ENCODE measurements around the gene FBXL16.
"Not testable (repeated sequence)": the region's sequence is repeated elsewhere in the genome, so short reads cannot be mapped to it uniquely, and the experiment has no call there.

Gene FBXL16, protein sequence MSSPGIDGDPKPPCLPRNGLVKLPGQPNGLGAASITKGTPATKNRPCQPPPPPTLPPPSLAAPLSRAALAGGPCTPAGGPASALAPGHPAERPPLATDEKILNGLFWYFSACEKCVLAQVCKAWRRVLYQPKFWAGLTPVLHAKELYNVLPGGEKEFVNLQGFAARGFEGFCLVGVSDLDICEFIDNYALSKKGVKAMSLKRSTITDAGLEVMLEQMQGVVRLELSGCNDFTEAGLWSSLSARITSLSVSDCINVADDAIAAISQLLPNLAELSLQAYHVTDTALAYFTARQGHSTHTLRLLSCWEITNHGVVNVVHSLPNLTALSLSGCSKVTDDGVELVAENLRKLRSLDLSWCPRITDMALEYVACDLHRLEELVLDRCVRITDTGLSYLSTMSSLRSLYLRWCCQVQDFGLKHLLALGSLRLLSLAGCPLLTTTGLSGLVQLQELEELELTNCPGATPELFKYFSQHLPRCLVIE

DNA sequence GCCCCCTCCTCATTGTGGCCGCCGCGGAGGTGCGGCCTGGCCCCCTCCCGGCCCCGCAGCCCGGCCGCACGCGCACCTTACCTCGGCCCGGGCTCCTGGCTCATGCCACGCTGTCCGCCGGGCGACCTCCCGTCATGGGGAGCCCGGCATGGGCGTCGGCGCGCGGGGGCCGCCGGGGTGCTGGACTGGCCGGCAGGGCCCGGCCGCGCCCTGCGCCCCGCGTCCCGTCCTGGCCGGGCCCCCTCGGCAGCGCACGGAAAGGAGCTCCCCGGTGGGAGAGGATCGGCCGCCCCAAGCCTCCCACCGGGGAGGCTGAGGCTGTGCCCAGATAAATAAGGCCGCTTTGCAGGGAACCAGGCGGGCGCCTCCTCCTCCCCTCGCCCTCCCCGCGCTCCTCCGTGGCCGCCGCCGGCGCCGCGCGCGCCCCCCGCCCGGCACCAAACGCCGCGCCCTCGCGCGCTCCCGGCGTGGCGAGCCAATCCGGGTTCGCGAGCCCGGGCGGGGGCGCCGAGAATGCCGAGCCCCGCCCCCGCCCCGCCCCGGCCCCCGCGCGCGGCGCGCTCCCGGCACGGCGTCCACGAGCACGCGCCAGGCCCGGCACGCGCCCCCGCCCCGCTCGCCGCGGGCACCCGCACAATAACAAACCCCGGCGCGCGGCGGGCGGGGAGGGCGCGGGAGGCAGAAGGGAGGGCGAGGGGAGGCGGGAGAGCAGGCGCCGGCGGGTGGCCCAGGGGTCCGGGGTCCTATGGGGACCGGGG is at the start of gene FBXL16:
TSS of gene FBXL16 (minus strand) at position 371 of the 758 bp plus-strand sequence. CDS start 8,396 bp downstream, outside the sequence.
- DNase-seq = no peak

DNA sequence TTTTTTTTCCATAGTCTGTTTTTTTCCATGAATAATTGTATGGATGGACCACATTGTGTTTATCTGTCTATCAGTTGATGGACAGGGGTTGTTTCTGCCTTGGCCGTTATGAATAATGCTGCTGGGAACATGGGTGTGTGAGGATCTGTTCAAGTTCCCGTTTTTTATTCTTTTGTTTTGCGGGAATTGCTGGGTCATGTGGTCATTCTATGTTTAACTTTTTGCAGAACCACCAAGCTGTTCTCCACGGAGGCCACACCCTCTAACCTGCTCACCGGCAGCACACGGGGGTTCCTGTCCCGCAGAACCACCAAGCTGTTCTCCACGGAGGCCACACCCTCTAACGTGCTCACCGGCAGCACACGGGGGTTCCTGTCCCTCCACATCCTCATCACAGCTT is 49.1 kb upstream of the FBXL16 start:
- no peak for DNase-seq

DNA sequence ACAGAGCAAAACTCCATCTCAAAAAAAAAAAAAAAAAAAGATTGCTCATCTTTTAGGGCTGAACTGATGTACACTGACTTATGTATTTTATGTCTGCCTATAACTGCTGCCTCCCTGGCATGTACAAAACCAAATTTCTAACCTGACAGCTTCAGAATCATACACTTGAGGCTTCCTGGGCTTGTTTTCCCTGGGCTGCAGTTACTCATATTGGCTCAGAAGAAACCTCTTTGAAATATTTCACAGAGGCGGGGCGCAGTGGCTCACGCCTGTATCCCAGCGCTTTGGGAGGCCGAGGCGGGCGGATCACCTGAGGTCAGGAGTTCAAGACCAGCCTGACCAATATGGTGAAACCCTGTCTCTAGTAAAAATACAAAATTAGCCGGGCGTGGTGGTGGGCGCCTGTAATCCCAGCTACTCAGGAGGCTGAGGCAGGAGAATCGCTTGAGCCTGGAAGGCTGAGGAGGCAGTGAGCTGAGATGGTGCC is 48.6 kb upstream of the FBXL16 start:
- not testable (repeated sequence) for DNase-seq

DNA sequence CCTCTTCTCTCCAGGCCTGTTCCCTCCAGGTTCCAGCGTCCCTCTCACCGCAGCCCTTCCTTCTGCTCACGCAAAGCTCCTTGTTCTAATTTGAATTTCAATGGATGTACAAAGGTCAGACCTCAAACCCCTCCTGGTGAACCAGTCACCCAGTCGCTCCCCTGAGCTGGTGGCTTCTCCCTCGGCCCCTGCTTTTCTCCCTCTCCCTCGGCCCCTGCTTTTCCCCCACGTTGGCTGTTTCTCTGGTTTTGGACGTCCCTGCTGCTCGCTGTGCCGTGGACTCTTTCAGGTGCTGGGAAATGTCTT is 46.4 kb upstream of the FBXL16 start:
- no peak for DNase-seq

DNA sequence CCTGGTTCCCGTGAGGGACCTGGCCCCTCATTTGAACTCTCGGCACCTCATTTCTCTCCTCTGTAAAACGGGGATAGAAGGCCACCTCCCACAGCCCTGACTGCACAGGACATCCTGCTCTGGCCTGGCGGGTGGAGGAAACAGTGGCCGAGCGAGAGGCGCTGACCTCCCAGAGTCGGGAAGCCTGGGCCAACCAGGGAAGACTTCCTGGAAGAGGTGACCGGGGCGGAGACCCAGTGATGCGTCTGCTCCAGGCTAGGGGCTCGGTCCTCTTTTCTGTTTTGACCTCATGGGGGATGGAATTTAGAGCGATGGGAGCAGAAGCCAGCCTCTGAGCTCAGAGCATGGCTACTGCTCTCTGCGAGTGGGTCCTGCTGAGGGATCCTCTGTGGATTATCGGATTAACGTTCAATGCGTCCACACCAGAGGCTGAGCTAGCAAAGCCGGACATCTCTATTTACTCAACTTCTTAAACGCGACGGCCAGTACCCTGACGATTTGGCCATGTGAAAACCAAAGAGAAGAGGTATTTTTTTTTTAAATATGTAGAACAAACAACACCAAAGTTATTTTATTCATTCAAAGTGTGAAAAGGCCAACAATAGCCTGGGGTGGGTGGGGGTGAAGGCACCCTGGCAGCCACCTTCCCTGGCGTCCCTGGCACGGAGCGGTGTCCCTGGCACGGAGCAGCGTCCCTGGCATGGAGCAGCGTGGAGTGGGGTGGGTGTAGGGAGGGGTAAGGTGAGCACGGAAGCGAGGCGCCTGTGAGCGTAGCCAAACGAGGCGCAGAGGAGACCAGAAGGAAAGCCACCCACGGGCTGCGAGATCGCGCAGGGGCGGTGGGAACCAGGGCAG is 45.8 kb upstream of the FBXL16 start:
- no peak for DNase-seq

DNA sequence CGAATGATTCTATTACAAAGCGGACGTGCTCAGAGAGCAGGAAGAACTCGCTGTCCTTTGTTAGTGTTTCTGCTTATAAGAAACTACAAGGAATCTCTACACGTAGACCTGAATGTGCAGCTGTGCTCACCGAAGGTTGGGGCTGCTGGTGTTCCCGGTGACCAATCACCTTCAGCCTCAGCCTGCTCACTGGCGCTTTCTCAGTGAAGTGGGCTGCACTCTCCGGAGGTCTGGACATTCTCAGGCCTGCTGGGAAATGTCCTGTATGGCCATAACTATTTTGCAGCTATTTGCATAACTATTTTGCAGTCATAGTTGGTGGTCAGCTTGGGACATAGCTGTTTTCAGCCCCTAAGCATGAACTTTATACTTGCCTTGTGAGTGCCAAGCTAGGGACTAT is 44.9 kb upstream of the FBXL16 start:
- no peak for DNase-seq

DNA sequence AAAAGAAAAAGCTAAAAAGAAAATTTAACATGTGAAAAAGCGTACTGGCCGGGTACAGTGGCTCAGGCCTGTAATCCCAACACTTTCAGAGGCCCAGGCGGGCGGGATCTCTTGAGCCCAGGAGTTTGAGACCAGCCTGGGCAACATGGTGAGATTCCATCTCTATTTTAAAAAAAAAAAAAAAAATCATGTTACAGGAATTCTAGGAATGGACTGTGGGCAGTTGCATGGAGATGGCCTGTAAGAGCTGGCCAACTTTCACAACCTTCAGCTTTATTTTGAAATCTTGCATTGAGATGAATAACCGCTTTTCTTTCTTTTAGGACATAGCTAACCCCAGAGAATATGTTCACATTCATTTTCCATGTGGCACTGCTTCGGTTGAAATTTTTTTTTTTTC is 43.4 kb upstream of the FBXL16 start:
- DNase-seq = no peak

DNA sequence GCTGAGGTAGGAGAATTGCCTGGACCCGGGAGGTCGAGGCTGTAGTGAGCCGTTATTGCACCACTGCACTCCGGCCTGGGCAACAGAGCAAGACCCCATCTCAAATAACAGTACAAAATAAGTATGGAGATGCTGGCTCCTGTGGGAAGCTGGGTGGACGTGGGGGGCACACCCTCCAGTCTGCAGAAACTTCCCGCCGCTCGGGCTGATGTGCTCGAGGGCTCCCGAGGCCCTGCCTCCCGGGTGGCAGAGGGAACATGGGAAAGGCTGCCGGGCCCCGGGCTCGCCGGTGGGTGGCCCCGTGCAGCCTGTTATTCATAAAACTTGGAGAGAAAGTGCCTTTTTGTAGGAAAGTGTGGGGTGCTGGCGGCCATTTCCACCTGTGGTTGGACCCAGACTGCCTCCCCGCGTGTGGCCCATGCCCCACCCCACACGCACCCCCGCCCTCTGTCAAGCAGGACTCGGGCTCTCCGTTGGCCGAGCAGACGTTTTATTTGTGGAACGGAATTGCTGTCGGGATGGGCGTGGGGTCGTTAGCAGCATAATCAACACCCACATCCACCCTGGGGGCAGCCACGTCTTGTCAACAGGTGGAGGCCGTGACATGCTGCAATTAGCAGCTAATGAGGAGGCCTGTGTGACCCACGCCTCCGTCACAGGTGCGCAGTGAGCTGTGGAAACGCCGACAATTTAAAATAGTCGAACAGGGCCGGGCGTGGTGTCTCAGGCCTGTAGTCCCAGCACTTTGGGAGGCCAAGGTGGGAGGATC is 42.6 kb upstream of the FBXL16 start:
- no peak for DNase-seq

DNA sequence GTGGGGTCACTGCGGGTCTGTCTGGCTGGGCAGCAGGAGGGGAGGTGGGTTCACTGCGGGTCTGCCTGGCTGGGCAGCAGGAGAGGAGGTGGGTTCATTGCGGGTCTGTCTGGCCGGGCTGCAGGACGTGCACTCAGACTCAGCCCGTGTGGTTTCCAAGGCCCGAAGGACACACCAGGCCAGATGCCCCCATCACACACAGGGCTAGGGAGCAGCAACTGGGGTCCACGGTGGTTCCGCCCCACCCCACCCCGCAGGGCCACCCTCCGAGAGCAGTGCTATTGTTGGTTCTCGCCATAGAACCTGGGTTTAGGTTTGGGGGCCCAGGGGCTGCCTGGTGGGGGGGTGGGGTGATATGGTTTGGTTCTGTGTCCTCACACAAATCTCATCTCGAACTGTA is 41.0 kb upstream of the FBXL16 start:
- no peak for DNase-seq

DNA sequence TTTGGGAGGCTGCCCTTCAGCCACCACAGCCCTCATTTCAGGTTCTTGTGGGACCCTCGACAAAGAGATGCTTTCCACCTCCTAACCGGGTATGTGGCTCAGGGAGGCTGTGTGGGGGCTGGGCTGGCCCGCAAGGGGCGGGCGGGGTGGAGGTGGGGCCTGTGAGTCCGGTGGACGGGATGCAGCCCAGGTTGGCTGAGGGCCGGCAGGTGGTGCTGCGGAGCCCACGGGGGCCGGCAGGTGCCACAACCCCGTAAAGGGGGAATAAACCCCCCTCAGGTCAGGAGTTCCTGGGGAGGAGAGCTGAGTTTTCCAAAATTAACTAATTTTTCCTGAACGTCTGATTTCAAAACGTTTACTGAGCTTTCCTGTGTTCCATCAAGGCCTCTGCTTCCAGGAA is 40.1 kb upstream of the FBXL16 start:
- DNase-seq = peak; percentile 42

DNA sequence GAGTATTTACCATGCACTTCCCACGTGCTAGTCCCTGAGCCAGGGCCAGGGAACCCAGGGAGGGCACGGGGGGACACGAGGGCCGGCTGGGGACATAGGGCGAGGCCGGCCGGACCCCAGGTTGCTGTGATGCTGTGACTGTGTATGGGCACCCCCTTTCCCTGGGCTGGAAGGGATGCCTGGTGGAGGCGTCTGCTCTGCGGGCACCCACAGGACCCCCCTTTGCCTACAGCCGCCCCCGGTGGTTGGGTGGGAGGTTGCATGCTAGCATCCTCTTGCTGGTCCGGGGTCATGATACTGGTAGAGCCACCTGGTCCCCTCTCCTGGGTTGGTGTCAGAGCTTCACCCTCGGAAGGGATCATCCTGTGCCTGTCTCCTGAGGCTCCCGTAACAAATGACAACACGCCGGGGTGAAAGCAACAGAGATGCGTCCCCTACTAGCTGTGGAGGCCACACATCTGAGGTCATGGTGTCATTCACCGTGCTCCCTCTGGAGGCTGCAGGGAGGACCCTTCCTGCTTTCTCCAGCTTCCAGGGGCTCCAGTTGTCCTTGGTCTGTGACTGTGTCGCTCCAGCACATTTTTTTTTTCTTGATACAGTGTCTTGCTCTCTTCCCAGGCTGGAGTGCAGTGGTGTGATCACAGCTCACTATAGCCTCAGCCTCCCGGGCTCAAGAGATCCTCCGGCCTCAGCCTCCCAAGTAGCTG is 38.3 kb upstream of the FBXL16 start:
- no peak for DNase-seq

DNA sequence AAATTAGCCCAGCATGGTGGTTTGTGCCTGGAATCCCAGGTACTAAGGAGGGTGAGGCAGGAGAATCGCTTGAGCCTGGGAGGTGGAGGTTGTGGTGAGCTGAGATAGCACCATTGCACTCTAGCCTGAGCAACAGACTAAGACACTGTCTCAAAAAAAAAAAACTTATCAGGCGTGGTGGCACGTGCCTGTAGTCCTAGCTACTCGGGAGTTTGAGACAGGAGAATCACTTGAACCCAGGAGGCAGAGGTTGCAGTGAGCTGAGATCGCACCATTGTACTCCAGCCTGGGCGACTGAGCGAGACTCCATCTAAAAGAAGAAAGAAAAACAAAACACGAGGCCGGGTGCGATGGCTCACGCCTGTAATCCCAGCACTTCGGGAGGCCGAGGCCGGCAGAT is 37.3 kb upstream of the FBXL16 start:
- DNase-seq = not testable (repeated sequence)

DNA sequence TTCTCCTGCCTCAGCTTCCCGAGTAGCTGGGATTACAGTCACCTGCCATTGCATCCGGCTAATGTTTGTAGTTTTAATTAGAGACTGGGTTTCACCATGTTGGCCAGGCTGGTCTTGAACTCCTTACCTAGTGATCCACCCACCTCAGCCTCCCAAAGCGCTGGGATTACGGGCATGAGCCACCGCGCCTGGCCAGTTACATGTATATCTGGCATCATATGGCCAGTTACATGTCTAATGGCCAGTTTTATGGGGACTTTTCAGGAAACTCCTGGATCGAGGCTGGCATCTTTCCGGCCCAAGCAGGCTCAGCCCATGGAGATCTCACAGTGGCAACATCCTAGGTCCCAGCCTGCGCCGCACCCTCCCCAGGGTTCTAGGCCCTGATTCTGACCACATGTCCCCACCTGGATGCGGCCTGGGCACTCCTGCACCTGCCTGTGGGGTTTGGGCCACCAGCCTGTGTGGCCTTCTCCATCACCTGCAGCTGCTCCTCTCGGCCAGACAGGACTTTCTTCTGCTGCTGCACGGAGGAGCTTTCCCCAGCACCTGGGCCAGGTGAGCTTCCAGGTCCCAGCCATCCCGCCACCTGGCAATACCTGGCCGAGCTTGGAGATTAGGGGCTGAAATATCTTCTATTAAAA is 36.5 kb upstream of the FBXL16 start:
- no peak for DNase-seq

DNA sequence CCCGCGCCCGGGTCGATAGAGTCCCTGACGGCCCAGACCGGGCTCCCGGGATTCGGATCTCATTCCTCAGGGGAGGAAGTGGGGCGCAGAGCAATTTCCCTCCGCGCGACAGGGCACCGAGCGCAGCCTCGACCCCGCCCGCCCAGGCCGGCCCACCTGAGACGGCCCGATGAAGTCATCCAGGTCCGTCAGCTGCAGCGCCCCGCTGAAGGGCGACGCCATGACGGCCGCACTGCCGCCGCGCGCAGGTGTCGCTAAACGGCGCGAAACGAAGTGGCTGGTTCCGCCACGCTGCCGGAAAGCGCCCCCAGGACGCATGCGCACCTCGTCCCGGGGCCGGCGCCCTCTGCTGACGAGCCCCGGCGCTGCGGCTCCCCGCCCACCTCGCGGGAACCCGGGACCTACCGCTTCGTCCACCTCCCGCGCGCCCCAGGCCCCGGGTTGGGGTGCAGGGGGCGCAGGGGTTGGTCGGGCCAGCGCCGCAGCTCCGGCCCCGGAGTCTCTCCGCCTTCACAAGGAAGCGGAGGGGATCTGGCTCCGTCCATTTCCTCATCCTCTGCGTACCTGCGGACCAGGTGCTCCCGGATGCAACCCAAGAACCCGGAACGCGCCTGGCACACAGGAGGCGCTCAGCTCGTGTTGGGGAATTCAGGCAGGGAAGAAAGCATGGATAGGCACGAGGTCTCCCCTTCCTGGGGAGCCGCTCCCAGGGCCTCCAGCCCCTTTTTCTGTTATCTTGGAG is 35.3 kb upstream of the FBXL16 start, which contains the start of gene CIAO3:
TSS of gene CIAO3 (minus strand) at position 234 of the 742 bp plus-strand sequence. CDS start at position 222, 12 bp downstream.
- DNase-seq = peak; percentile 94

DNA sequence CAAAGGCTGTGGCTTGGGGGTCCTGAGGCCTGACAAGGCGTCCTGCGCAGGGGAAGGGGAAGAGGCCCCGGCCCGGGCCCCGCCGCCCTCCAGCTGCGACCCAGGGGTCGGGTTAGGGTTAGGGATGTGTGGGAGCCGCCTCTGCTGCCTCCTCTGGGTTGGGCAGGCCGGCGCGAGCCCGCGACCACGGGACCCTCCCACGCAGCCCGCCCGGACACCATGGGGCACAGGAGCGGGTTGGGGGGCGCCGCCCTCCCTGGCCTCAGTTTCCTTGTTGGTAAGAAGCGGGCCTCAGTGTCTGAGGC is 34.8 kb upstream of the FBXL16 start:
- DNase-seq = no peak

DNA sequence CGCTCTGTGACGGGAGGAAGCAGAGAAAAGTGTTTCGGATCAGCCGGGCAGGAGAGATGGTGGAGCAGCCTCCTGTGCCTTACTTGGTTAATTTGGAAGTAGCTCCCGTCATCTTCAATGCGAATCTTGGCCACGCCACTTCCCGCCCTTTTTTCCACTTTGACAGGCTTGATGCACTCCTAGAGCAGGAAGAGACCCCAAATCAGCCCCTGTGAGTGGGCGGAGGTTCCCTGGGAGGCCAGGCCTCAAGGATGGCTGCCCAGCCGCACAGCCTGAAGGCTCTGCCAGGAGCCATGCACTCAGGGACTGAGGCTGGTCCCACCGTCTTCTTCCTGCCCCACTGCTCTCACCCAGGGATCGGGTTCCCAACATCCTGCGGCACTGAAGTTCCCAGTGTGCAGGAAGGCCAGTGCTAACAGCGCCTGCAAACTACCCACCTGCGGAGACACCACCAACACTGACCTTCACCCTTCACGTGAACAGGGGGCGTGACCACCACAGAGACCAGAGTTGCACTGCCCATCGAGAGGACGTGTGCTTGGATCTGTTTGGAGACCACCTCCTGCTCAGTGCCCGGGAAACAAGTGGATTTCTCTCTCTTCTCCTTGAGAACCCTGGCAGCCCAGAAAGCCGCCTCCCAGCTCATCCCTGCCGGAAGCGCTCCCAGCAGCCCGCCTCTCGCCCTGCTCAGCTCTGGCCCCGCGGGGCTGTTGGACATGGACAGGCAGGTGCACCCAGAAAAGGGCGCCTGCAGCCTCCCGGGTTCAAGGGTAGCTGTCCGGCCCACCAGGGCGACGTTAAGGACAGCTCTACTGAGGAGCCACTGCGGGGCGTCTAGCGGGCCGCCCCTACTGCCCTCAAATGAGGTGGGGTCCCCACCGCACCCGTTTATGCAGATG is 34.2 kb upstream of the FBXL16 start:
- DNase-seq = no peak

DNA sequence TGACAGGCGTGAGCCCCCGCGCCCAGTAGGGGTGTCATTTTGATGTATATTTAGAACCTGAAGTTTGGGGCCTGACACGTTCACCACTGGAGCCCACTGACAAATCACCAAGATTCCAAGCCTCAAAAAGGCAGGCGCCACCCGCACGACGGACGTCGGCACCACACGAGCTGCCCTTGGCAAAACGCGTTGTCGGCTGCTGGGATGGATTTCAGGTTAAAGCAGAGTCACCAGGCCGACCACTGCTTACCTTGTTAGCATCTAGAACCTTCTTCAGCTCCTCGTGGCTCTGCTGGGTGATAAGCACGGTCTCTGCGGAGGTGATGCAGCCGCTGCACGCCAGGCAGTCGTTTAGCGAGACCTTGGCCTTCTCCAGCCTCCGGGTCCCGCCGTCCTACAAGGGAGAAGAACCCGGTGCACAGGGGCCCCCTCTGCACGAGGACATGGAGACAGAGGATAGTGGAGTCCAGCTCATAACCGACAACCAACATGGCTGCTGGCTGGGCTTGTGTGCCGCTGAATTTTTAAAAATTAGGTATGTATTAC is 31.4 kb upstream of the FBXL16 start:
- no peak for DNase-seq

DNA sequence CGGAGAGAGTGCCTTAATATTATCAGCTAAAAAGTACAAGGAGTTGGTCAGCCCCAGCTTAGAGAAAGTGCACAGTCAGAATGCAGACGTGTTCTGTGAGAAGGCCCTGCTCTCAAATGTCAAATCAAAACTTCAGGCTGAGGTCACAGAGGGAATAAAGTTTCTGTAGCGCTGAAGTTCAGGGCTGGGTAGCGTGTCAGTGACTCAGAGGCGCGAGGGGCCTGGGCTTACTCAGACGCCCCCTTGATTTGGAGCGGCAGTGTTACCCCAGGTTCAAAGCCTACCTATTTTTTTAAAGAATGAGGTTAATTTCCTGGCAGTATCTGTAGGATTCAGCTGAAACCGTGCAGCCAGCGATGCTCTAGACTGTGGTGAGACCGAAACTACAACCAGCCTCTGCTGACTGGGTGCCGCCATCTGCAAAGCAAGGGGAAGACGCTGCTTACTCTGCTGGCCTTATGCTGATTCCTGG is 30.4 kb upstream of the FBXL16 start:
- DNase-seq = peak; percentile 79

Data from stimulated activated CD4-positive, alpha-beta T cell treated with anti-CD3 and anti-CD28 coated beads, Interleukin-15, amount 100 ng/mL, for 24 hours (primary cell).